GM23338 (cell line): ENCODE results near the gene SNAPC1. TPM values are rescaled to one million over a fixed set of nuclear protein-coding genes. Genes with fewer than 3 reads are reported as not detected.
A peak's percentile ranks its signal among the peaks of the same experiment; 100 is the strongest.

ENCODE experiments used
- ATAC-seq: fragments of 200-7000 bp; cut with Tn5 transposase; 3 replicates; pipeline ENCODE4 v1.9.1; 2020
- DNase-seq: peaks from one replicate; pipeline ENCODE4 v3.0.0-alpha.2; 2015; ENCODE audit warnings: low spot score
- H2AFZ ChIP-seq: fragments of 200-600 bp; sonication (generic); 2 replicates; pipeline ENCODE4 v1.8.0; 2016; ENCODE audit warnings: antibody characterized with exemption, mild to moderate bottlenecking, moderate library complexity
- H3F3A ChIP-seq: fragments of 200-600 bp; sonication (generic); replicated peaks from 2 replicates; pipeline ENCODE4 v1.8.0; 2017; ENCODE audit warnings: antibody characterized with exemption, mixed run types, low read depth
- H3K27ac ChIP-seq: fragments of 200-600 bp; sonication (generic); 2 replicates; pipeline ENCODE4 v1.6.1; 2016; ENCODE audit warnings: low read depth
- H3K27me3 ChIP-seq: fragments of 200-600 bp; sonication (generic); 2 replicates; pipeline ENCODE4 v1.8.0; 2016; ENCODE audit warnings: mild to moderate bottlenecking, mixed run types, moderate library complexity; ENCODE audit not compliant: insufficient read depth
- H3K36me3 ChIP-seq: fragments of 200-600 bp; sonication (generic); 2 replicates; pipeline ENCODE4 v1.8.0; 2016; ENCODE audit warnings: mild to moderate bottlenecking; ENCODE audit not compliant: insufficient read depth
- H3K4me1 ChIP-seq: fragments of 200-600 bp; sonication (generic); 2 replicates; pipeline ENCODE4 v1.8.0; 2016; ENCODE audit warnings: mild to moderate bottlenecking, moderate library complexity; ENCODE audit not compliant: insufficient read depth
- H3K4me2 ChIP-seq: fragments of 200-600 bp; sonication (generic); 2 replicates; pipeline ENCODE4 v1.7.1; 2017; ENCODE audit warnings: mixed run types
- H3K4me3 ChIP-seq: fragments of 200-600 bp; sonication (generic); 2 replicates; pipeline ENCODE4 v1.6.1; 2016; ENCODE audit warnings: mixed run types
- H3K79me2 ChIP-seq: fragments of 200-600 bp; sonication (generic); replicated peaks from 2 replicates; pipeline ENCODE4 v1.8.0; 2017; ENCODE audit warnings: mild to moderate bottlenecking; ENCODE audit not compliant: insufficient read depth
- H3K9me2 ChIP-seq: fragments of 200-600 bp; sonication (generic); 2 replicates; pipeline ENCODE4 v1.8.0; 2017; ENCODE audit not compliant: insufficient read depth
- H4K20me1 ChIP-seq: fragments of 200-600 bp; sonication (generic); replicated peaks from 2 replicates; pipeline ENCODE4 v1.8.0; 2017; ENCODE audit warnings: mild to moderate bottlenecking; ENCODE audit not compliant: insufficient read depth
- H3K27ac Mint-ChIP-seq: 2 replicates; pipeline ENCODE4 v1.8.0; 2020; ENCODE audit warnings: inconsistent platforms, mild to moderate bottlenecking, moderate library complexity, mixed read lengths
- H3K27me3 Mint-ChIP-seq: 3 replicates; pipeline ENCODE4 v1.8.0; 2022; ENCODE audit warnings: low read depth, mild to moderate bottlenecking, moderate library complexity, mixed read lengths, inconsistent platforms; ENCODE audit not compliant: insufficient read depth, poor library complexity
- H3K36me3 Mint-ChIP-seq: 3 replicates; pipeline ENCODE4 v1.8.0; 2021; ENCODE audit warnings: low read depth, mild to moderate bottlenecking, inconsistent platforms, moderate library complexity, mixed read lengths
- H3K4me1 Mint-ChIP-seq: 3 replicates; pipeline ENCODE4 v1.8.0; 2020; ENCODE audit warnings: mild to moderate bottlenecking, inconsistent platforms, mixed read lengths
- H3K4me3 Mint-ChIP-seq: 3 replicates; pipeline ENCODE4 v1.8.0; 2021; ENCODE audit warnings: moderate library complexity, mild to moderate bottlenecking, inconsistent platforms, mixed read lengths
- H3K9me3 Mint-ChIP-seq: 3 replicates; pipeline ENCODE4 v1.8.0; 2020; ENCODE audit warnings: moderate library complexity, mild to moderate bottlenecking, inconsistent platforms, mixed read lengths
- EZH2 ChIP-seq: fragments of 200-600 bp; sonication (generic); IDR thresholded peaks from one replicate; pipeline ENCODE4 v1.8.0; 2017; ENCODE audit warnings: antibody characterized with exemption, mild to moderate bottlenecking, low read depth; ENCODE audit not compliant: unreplicated experiment
- POLR2AphosphoS5 ChIP-seq: IDR thresholded peaks from 2 replicates; pipeline ENCODE4 v1.6.1; 2016; ENCODE audit warnings: antibody characterized with exemption, low read depth
- STAT1 ChIP-seq: IDR thresholded peaks from one replicate; pipeline ENCODE4 v1.6.1; 2016; ENCODE audit warnings: antibody characterized with exemption; ENCODE audit not compliant: unreplicated experiment
- ZNF114 ChIP-seq: fragments of 250-450 bp; sonication (Bioruptor Pico); IDR thresholded peaks from 2 replicates; pipeline ENCODE4 v1.5.0; 2020; ENCODE audit warnings: mild to moderate bottlenecking, moderate library complexity
- ZNF331 ChIP-seq: fragments of 250-450 bp; sonication (Bioruptor Pico); IDR thresholded peaks from 2 replicates; pipeline ENCODE4 v1.5.0; 2020; ENCODE audit warnings: low read depth, mild to moderate bottlenecking, moderate library complexity
- polyA plus RNA-seq: library from polyadenylated mRNA; unstranded; fragments of >200 nt; fragmentation: Nextera tagmentation; extraction: Ambion mirVana; gene quantifications from 2 replicates; pipeline ENCODE4 v1.2.1, GENCODE V29; 2016
- total RNA-seq: library from RNA; depleted of rRNA; stranded (reverse); fragments of >200 nt; shearing (Covaris generic); gene quantifications from 2 replicates; pipeline ENCODE4 v1.2.3, GENCODE V29; 2014
- TF ChIP-seq, protein P1 (sequence below): fragments of 250-450 bp; sonication (Bioruptor Pico); IDR thresholded peaks from 2 replicates; pipeline ENCODE4 v1.5.0; 2020; ENCODE audit warnings: mild to moderate bottlenecking, moderate library complexity
- TF ChIP-seq, protein P2 (sequence below), 2 experiments: fragments of 200-600 bp in 1 of 2; sonication (generic) in 1 of 2; conservative IDR thresholded peaks; 2 replicates each; pipeline versions ENCODE4 v1.5.1 to v1.6.1; 2016 to 2017; ENCODE audit warnings: antibody characterized with exemption in 2 of 2, low read depth in 2 of 2, mild to moderate bottlenecking in 2 of 2, moderate library complexity in 1 of 2
- TF ChIP-seq, protein P3 (sequence below): IDR thresholded peaks from one replicate; pipeline ENCODE4 v1.6.1; 2018; ENCODE audit warnings: antibody characterized with exemption; ENCODE audit not compliant: unreplicated experiment

SNAPC1 gene
- total and polyA plus RNA-seq, 2 experiments from 2014 or later: 14.8 to 33.4 TPM

DNA sequence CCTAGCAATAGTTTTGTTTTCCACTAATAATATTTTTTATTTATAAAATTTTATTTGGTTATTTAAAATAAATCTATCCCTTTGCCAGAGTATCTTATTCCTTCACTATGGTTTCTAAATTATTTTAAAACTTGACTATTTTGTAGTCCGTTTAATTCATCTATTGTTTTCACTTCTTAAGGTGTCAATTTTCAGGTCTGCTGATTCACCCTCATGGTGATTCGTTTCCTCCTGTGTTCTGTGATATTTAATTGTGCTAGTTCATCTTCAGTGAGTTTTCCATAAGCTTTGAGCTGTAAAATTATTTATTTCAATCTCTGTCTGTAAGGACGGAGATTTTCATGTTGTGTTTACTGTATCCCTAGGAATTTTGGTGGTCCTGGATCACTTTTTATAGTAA is 70.6 kb downstream of the SNAPC1 start (continued):
- TF ChIP-seq, protein P1, sequence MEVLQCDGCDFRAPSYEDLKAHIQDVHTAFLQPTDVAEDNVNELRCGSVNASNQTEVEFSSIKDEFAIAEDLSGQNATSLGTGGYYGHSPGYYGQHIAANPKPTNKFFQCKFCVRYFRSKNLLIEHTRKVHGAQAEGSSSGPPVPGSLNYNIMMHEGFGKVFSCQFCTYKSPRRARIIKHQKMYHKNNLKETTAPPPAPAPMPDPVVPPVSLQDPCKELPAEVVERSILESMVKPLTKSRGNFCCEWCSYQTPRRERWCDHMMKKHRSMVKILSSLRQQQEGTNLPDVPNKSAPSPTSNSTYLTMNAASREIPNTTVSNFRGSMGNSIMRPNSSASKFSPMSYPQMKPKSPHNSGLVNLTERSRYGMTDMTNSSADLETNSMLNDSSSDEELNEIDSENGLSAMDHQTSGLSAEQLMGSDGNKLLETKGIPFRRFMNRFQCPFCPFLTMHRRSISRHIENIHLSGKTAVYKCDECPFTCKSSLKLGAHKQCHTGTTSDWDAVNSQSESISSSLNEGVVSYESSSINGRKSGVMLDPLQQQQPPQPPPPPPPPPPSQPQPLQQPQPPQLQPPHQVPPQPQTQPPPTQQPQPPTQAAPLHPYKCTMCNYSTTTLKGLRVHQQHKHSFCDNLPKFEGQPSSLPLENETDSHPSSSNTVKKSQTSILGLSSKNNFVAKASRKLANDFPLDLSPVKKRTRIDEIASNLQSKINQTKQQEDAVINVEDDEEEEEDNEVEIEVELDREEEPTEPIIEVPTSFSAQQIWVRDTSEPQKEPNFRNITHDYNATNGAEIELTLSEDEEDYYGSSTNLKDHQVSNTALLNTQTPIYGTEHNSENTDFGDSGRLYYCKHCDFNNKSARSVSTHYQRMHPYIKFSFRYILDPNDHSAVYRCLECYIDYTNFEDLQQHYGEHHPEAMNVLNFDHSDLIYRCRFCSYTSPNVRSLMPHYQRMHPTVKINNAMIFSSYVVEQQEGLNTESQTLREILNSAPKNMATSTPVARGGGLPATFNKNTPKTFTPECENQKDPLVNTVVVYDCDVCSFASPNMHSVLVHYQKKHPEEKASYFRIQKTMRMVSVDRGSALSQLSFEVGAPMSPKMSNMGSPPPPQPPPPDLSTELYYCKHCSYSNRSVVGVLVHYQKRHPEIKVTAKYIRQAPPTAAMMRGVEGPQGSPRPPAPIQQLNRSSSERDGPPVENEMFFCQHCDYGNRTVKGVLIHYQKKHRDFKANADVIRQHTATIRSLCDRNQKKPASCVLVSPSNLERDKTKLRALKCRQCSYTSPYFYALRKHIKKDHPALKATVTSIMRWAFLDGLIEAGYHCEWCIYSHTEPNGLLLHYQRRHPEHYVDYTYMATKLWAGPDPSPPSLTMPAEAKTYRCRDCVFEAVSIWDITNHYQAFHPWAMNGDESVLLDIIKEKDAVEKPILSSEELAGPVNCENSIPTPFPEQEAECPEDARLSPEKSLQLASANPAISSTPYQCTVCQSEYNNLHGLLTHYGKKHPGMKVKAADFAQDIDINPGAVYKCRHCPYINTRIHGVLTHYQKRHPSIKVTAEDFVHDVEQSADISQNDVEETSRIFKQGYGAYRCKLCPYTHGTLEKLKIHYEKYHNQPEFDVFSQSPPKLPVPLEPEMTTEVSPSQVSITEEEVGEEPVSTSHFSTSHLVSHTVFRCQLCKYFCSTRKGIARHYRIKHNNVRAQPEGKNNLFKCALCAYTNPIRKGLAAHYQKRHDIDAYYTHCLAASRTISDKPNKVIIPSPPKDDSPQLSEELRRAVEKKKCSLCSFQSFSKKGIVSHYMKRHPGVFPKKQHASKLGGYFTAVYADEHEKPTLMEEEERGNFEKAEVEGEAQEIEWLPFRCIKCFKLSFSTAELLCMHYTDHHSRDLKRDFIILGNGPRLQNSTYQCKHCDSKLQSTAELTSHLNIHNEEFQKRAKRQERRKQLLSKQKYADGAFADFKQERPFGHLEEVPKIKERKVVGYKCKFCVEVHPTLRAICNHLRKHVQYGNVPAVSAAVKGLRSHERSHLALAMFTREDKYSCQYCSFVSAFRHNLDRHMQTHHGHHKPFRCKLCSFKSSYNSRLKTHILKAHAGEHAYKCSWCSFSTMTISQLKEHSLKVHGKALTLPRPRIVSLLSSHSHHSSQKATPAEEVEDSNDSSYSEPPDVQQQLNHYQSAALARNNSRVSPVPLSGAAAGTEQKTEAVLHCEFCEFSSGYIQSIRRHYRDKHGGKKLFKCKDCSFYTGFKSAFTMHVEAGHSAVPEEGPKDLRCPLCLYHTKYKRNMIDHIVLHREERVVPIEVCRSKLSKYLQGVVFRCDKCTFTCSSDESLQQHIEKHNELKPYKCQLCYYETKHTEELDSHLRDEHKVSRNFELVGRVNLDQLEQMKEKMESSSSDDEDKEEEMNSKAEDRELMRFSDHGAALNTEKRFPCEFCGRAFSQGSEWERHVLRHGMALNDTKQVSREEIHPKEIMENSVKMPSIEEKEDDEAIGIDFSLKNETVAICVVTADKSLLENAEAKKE (CRISPR knock-in tag): no peak
- no peak for TF ChIP-seq STAT1

DNA sequence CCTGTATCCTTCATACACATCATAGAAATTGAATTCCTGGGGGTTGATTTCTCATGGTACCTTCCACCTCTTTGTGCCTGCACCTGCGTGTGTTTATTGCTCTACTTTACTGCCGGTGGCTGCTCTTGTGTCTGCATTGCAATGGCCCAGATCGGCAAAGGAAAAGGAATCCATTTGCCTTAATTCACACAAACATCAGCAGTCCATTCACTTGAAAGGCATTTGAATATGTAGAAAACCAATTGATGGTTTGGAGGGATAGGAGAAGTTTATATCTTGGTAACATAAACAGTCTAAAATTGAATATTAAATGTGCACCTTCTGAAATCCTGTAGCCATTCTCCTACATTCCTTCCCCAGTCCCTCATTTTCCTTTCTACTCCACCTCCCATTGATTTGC is 74.0 kb downstream of the SNAPC1 start:
- no peak overlapping the region; the same call in 1 of the 2 replicates for H3K27ac Mint-ChIP-seq
- peak overlapping the region; percentile 1; the same call in 1 of the 3 replicates for H3K4me3 Mint-ChIP-seq
- no peaks in the 10 kb centered on the region for H3K36me3 ChIP-seq
- DNase-seq (peak; percentile 36), ATAC-seq (peak; percentile 28; the same call in 2 of the 3 replicates)
- peaks cover 17% of the 10 kb centered on the region for H3K4me1 Mint-ChIP-seq
- peak overlapping the region; percentile 40; the same call in 1 of the 2 replicates for H3K27ac ChIP-seq
- H3K27me3 Mint-ChIP-seq: peaks cover 4% of the 10 kb centered on the region
- H3K79me2 ChIP-seq: no peaks in the 10 kb centered on the region
- H4K20me1 ChIP-seq: no peaks in the 10 kb centered on the region
- no peak overlapping the region; the same call in 1 of the 2 replicates for H3K4me2 ChIP-seq
- peaks cover 12% of the 10 kb centered on the region; the same call in 1 of the 2 replicates for H3K4me1 ChIP-seq
- H2AFZ ChIP-seq: peak overlapping the region; percentile 39; the same call in 1 of the 2 replicates
- H3K9me3 Mint-ChIP-seq: no peaks in the 10 kb centered on the region
- no peaks in the 10 kb centered on the region for H3K9me2 ChIP-seq
- no peaks in the 10 kb centered on the region for H3F3A ChIP-seq
- H3K36me3 Mint-ChIP-seq: no peaks in the 10 kb centered on the region; the same call in 1 of the 3 replicates
- no peak overlapping the region for H3K4me3 ChIP-seq
- no peaks in the 10 kb centered on the region for H3K27me3 ChIP-seq
- no peak for TF ChIP-seq EZH2
- no peak for TF ChIP-seq ZNF114 (CRISPR knock-in tag)
- no peak for TF ChIP-seq ZNF331 (CRISPR knock-in tag)
- TF ChIP-seq, protein P2, sequence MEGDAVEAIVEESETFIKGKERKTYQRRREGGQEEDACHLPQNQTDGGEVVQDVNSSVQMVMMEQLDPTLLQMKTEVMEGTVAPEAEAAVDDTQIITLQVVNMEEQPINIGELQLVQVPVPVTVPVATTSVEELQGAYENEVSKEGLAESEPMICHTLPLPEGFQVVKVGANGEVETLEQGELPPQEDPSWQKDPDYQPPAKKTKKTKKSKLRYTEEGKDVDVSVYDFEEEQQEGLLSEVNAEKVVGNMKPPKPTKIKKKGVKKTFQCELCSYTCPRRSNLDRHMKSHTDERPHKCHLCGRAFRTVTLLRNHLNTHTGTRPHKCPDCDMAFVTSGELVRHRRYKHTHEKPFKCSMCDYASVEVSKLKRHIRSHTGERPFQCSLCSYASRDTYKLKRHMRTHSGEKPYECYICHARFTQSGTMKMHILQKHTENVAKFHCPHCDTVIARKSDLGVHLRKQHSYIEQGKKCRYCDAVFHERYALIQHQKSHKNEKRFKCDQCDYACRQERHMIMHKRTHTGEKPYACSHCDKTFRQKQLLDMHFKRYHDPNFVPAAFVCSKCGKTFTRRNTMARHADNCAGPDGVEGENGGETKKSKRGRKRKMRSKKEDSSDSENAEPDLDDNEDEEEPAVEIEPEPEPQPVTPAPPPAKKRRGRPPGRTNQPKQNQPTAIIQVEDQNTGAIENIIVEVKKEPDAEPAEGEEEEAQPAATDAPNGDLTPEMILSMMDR (conservative IDR thresholded peaks at IDR 0.05; ENCODE audit: low read depth in 2 of 2): no peak
- TF ChIP-seq POLR2AphosphoS5: no peak
- TF ChIP-seq, protein P3, sequence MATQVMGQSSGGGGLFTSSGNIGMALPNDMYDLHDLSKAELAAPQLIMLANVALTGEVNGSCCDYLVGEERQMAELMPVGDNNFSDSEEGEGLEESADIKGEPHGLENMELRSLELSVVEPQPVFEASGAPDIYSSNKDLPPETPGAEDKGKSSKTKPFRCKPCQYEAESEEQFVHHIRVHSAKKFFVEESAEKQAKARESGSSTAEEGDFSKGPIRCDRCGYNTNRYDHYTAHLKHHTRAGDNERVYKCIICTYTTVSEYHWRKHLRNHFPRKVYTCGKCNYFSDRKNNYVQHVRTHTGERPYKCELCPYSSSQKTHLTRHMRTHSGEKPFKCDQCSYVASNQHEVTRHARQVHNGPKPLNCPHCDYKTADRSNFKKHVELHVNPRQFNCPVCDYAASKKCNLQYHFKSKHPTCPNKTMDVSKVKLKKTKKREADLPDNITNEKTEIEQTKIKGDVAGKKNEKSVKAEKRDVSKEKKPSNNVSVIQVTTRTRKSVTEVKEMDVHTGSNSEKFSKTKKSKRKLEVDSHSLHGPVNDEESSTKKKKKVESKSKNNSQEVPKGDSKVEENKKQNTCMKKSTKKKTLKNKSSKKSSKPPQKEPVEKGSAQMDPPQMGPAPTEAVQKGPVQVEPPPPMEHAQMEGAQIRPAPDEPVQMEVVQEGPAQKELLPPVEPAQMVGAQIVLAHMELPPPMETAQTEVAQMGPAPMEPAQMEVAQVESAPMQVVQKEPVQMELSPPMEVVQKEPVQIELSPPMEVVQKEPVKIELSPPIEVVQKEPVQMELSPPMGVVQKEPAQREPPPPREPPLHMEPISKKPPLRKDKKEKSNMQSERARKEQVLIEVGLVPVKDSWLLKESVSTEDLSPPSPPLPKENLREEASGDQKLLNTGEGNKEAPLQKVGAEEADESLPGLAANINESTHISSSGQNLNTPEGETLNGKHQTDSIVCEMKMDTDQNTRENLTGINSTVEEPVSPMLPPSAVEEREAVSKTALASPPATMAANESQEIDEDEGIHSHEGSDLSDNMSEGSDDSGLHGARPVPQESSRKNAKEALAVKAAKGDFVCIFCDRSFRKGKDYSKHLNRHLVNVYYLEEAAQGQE: no peak
